HG02763 (cell line): ENCODE results near the gene SUGCT.
"Not testable (repeated sequence)": the region's sequence is repeated elsewhere in the genome, so short reads cannot be mapped to it uniquely, and the experiment has no call there.

Experiments
- ATAC-seq: cut with Tn5 transposase; IDR thresholded peaks from one replicate; pipeline ENCODE4 v1.9.1; 2021; ENCODE audit warnings: mild to moderate bottlenecking, moderate library complexity; ENCODE audit not compliant: unreplicated experiment

Gene SUGCT

GRCh38 chr7:40647719-40648118 is 512.9 kb downstream of the SUGCT start:
- no peak for ATAC-seq

GRCh38 chr7:40649247-40649646 is 514.4 kb downstream of the SUGCT start:
- no peak for ATAC-seq

GRCh38 chr7:40650903-40651302 is 516.1 kb downstream of the SUGCT start:
- not testable (repeated sequence) for ATAC-seq

- no peak for ATAC-seq
These were observed 519.4 kb downstream of the SUGCT start for GRCh38 chr7:40654171-40654570.

GRCh38 chr7:40655426-40655825 is 520.6 kb downstream of the SUGCT start:
- no peak for ATAC-seq

GRCh38 chr7:40656349-40656748 is 521.5 kb downstream of the SUGCT start:
- ATAC-seq, result no peak

GRCh38 chr7:40658729-40659128 is 523.9 kb downstream of the SUGCT start:
- no peak for ATAC-seq

GRCh38 chr7:40659231-40659630 is 524.4 kb downstream of the SUGCT start:
- ATAC-seq, result no peak

- ATAC-seq, result no peak
These were observed 538.5 kb downstream of the SUGCT start for GRCh38 chr7:40673285-40673684.

- no peak for ATAC-seq
These were observed 539.5 kb downstream of the SUGCT start for GRCh38 chr7:40674316-40674715.

GRCh38 chr7:40675741-40676140 is 540.9 kb downstream of the SUGCT start:
- ATAC-seq, result no peak

- no peak for ATAC-seq
These were observed 541.4 kb downstream of the SUGCT start for GRCh38 chr7:40676221-40676620.

GRCh38 chr7:40680657-40681056 is 545.9 kb downstream of the SUGCT start:
- peak; percentile 91 for ATAC-seq

GRCh38 chr7:40682696-40683095 is 547.9 kb downstream of the SUGCT start:
- no peak for ATAC-seq

- no peak for ATAC-seq
These were observed 559.4 kb downstream of the SUGCT start for GRCh38 chr7:40694026-40694809.

GRCh38 chr7:40694991-40695390 is 560.2 kb downstream of the SUGCT start:
- ATAC-seq, result no peak

GRCh38 chr7:40697653-40698052 is 562.8 kb downstream of the SUGCT start:
- no peak for ATAC-seq

GRCh38 chr7:40698214-40698920 is 563.6 kb downstream of the SUGCT start:
- no peak for ATAC-seq

- no peak for ATAC-seq
These were observed 564.1 kb downstream of the SUGCT start for GRCh38 chr7:40698921-40699260.

GRCh38 chr7:40700653-40701421 is 566.0 kb downstream of the SUGCT start:
- no peak for ATAC-seq

- no peak for ATAC-seq
These were observed 567.2 kb downstream of the SUGCT start for GRCh38 chr7:40701836-40702551.
